Activated B cell treated with CpG ODN at 0.5 μM for 24 hours (primary cell): ENCODE measurements around the gene STK17B. TPM values are rescaled to one million over a fixed set of nuclear protein-coding genes. Genes with fewer than 3 reads are reported as not detected.
A peak's percentile ranks its signal among the peaks of the same experiment; 100 is the strongest.

ENCODE experiments used
- ATAC-seq: fragments of 200-7000 bp; cut with Tn5 transposase; one replicate; pipeline ENCODE4 v1.10.0; 2021; ENCODE audit warnings: low read depth, mild to moderate bottlenecking, moderate library complexity
- CTCF ChIA-PET: fragments of 350-600 bp; sonication (Branson Sonifier 250); formaldehyde crosslinking; loops from one replicate; lab custom pipeline; 2021; ENCODE audit warnings: antibody characterized with exemption; lab: Charles Lee
- POLR2A ChIA-PET: fragments of 350-600 bp; sonication (Branson Sonifier 250); formaldehyde crosslinking; loops from one replicate; lab custom pipeline; 2021; ENCODE audit warnings: antibody characterized with exemption; lab: Charles Lee
- DNase-seq: peaks from one replicate; pipeline ENCODE4 v3.0.0; 2022
- H3K27ac Mint-ChIP-seq: one replicate; pipeline ENCODE4 v1.8.0; 2020; ENCODE audit warnings: mixed read lengths
- H3K27me3 Mint-ChIP-seq: one replicate; pipeline ENCODE4 v1.8.0; 2021; ENCODE audit warnings: mixed read lengths
- H3K36me3 Mint-ChIP-seq: one replicate; pipeline ENCODE4 v1.8.0; 2021; ENCODE audit warnings: low read depth, mixed read lengths
- H3K4me1 Mint-ChIP-seq: one replicate; pipeline ENCODE4 v1.8.0; 2021; ENCODE audit warnings: mixed read lengths
- H3K4me3 Mint-ChIP-seq: one replicate; pipeline ENCODE4 v1.8.0; 2020; ENCODE audit warnings: mild to moderate bottlenecking, mixed read lengths
- H3K9me3 Mint-ChIP-seq: one replicate; pipeline ENCODE4 v1.8.0; 2020; ENCODE audit warnings: mixed read lengths
- CTCF ChIP-seq: fragments of 200-600 bp; IDR thresholded peaks from one replicate; pipeline ENCODE4 v1.8.0; 2022; ENCODE audit warnings: antibody characterized with exemption, mild to moderate bottlenecking
- intact Hi-C: fragments of 100-400 bp; cut with micrococcal nuclease; formaldehyde crosslinking; loops from one replicate; pipeline ENCODE4 v1.15.1; 2024
- total RNA-seq: library from RNA; stranded (reverse); gene quantifications from 2 replicates; pipeline ENCODE4 v1.2.3, GENCODE V29; 2022

STK17B gene
- total RNA-seq, 1 donor from 2014 or later, result 226 TPM

DNA sequence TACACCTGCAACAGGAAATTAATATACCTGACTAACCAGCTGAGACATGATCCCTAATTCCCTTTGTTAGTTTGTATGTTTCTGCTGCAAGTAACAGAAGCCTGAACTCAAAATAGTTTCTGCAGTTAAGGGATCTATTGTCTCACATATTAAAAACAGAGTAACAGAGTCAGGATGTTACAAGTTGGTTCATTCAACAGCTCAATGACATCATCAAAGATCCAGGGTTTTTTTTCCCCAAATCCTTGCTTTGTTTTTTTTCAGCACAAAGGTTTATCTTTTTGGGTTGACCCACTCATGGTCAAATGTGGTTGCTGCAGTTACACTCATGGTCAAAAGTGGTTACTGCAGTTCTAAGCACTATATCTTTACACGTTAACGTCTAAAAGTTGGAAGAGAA is 67.8 kb downstream of the STK17B start:
- POLR2A ChIA-PET, result no interaction called here
- intact Hi-C loops, result no loop called here
- no peak overlapping the region for H3K4me3 Mint-ChIP-seq
- peaks cover 79% of the 10 kb centered on the region for H3K4me1 Mint-ChIP-seq
- H3K9me3 Mint-ChIP-seq, result no peaks in the 10 kb centered on the region
- no peaks in the 10 kb centered on the region for H3K36me3 Mint-ChIP-seq
- ATAC-seq, result no peak
- no peak overlapping the region for H3K27ac Mint-ChIP-seq
- TF ChIP-seq CTCF, result no peak
- no peak for DNase-seq
- CTCF ChIA-PET, result interaction anchor here (1.0 to 3.9 kb wide), 2 partner anchors 25 to 117 kb away, joined by 3 to 18 read pairs; no protein-coding TSS in a partner anchor
- H3K27me3 Mint-ChIP-seq, result no peaks in the 10 kb centered on the region

DNA sequence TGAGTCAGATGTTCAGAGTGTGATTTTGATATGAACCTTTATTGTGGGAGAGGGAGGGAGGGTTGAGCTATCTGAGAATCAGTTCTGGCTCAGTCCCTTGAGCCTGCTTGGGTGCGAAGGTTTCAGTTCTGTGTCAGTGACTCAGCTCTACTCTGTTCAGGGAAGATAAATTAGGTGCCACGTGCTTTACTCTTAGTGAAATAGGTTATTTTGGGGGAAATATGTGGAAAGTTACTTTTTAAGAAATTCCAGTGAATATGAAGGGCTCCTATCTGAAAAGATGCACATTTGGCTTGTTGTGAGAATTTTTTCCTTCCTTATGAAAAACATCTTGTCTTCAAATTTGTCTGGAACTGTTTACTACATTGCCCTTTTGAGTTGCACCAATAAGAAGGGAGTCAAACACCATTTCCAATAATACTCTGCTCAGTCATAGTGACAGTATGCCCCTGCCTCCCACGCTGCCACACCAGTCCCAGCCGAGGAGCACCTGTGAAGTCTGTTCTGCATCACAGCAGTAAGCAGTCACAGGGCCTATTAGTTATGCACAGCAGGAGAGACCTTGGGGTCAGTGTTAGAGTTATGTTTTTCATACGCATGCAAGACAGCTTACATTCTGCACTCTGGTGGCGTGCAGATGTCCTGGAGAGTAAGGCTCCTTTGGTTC is 69.9 kb downstream of the STK17B start:
- intact Hi-C loops, result loop anchor here (1.0 to 2.0 kb wide), 6 partner anchors 21 to 176 kb away; no protein-coding TSS in a partner anchor
- DNase-seq, result peak; percentile 34
- H3K4me3 Mint-ChIP-seq, result peak overlapping the region; percentile 40

GRCh38 chr2:196099916-196100315 is 71.5 kb downstream of the STK17B start:
- ChIA-PET CTCF (interaction anchor here (3.9 kb wide), 1 partner anchor 21 kb away, joined by 18 read pairs; no protein-coding TSS in a partner anchor), POLR2A (interaction anchor here (2.9 kb wide), 1 partner anchor 71 kb away, joined by 15 read pairs; the partner anchor contains the start of gene STK17B)
- H3K4me3 Mint-ChIP-seq, result no peak overlapping the region
- no peak for TF ChIP-seq CTCF
- ATAC-seq, result no peak
- no peaks in the 10 kb centered on the region for H3K36me3 Mint-ChIP-seq
- H3K27me3 Mint-ChIP-seq, result no peaks in the 10 kb centered on the region
- H3K9me3 Mint-ChIP-seq, result no peaks in the 10 kb centered on the region
- H3K4me1 Mint-ChIP-seq, result peaks cover 64% of the 10 kb centered on the region
- intact Hi-C loops, result loop anchor here (2.0 kb wide), 1 partner anchor 37 kb away; no protein-coding TSS in a partner anchor
- no peak for DNase-seq
- H3K27ac Mint-ChIP-seq, result no peak overlapping the region

More for the DNA sequence above, 69.9 kb downstream of the STK17B start:
- TF ChIP-seq CTCF, result no peak
- H3K4me1 Mint-ChIP-seq, result peaks cover 77% of the 10 kb centered on the region
- H3K27me3 Mint-ChIP-seq, result no peaks in the 10 kb centered on the region
- peak overlapping the region; percentile 81 for H3K27ac Mint-ChIP-seq
- POLR2A ChIA-PET, result interaction anchor here (0.5 to 2.9 kb wide), 13 partner anchors 10 to 445 kb away, joined by 3 to 15 read pairs (median 4); partner anchors contain the start of genes SLC39A10 and STK17B
- CTCF ChIA-PET, result interaction anchor here (0.7 to 3.9 kb wide), 5 partner anchors 20 to 37 kb away, joined by 3 to 18 read pairs (median 3); no protein-coding TSS in a partner anchor
- no peaks in the 10 kb centered on the region for H3K9me3 Mint-ChIP-seq
- no peaks in the 10 kb centered on the region for H3K36me3 Mint-ChIP-seq
- ATAC-seq, result peak; percentile 87

GRCh38 chr2:196097864-196098660 is 73.3 kb downstream of the STK17B start:
- Mint-ChIP-seq H3K9me3 (peaks cover 3% of the 10 kb centered on the region), H3K27me3 (no peaks in the 10 kb centered on the region), H3K4me3 (no peak overlapping the region), H3K36me3 (peaks cover 7% of the 10 kb centered on the region), H3K27ac (no peak overlapping the region), H3K4me1 (peaks cover 47% of the 10 kb centered on the region)
- no peak for DNase-seq
- no peak for ATAC-seq
- ChIA-PET POLR2A (no interaction called here), CTCF (interaction anchor here (1.0 to 1.5 kb wide), 3 partner anchors 19 to 355 kb away, joined by 3 to 10 read pairs (median 3); no protein-coding TSS in a partner anchor)
- intact Hi-C loops, result no loop called here
- TF ChIP-seq CTCF, result no peak
